ENCODE results near the gene CARD14.
A peak's percentile ranks its signal among the peaks of the same experiment; 100 is the strongest.
"Not testable (repeated sequence)": the region's sequence is repeated elsewhere in the genome, so short reads cannot be mapped to it uniquely, and the experiment has no call there.

CARD14 gene

DNA sequence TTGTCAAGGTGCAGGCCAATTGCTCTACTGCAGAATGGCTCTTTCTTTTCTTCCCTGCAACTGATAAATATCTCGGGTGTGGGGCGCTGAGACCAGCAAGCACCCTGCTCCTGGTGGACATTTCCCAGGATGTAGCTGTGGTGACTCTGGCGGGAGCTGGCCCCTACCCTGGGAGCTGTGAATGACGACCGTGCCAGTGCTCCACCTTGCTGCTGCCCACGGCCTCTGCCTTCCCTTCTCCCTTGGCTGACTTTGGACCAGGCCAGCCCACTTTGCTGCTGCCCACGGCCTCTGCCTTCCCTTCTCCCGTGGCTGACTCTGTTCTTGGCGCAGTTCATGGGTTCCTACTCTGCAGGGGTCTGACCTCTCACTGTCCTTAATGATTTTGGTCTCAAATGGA lies 16.1 kb downstream of the CARD14 start:
- DNase-seq (ENCODE audit: low read depth) = no peak

- no peak for DNase-seq (ENCODE audit: low read depth)
Measured at GRCh38 chr17:80187090-80187489, 17.3 kb downstream of the CARD14 start.

GRCh38 chr17:80187515-80187941 lies 17.7 kb downstream of the CARD14 start:
- no peak for DNase-seq (ENCODE audit: low read depth)

- DNase-seq (ENCODE audit: low read depth) = no peak
Measured at GRCh38 chr17:80189611-80190010, 19.8 kb downstream of the CARD14 start.

- DNase-seq (ENCODE audit: low read depth) = no peak
Measured at GRCh38 chr17:80190716-80191115, 20.9 kb downstream of the CARD14 start.

GRCh38 chr17:80191192-80191591 lies 21.4 kb downstream of the CARD14 start:
- no peak for DNase-seq (ENCODE audit: low read depth)

DNA sequence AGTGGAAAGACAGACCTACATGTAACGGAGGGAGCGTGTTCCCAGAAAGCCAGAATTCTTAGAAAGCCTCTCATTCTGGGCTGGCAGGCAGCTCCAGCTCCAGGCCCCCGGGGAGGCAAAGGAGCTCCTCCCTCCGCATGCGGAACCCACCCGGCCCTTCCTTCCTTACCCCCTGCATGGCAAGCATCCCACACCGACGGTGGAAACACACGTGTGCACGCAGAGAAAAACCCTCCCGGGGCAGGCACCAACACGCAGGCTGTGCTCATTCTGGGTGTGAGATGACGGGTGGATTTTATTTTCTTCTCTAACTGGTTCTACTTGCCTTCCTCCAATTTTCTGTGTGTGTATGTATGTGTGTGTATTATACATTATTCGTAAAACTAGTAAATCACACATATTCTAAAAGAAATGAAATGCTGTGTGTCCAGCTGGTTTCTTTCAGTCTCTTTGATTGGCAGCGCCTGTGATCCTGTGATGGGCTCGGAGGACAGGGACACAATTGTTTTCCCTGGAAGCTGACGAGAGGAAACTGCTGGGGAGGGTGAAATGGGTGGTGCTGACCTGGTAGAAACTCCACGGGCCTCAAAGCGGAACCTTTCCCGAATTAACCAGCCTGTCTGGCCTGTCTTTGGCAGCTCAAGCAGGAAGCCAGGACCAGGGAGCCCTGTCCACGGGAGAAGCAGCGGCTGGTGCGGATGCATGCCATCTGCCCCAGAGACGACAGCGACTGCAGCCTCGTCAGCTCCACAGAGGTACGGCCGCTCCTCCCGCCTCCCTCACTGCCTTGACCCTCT lies 22.2 kb downstream of the CARD14 start:
- DNase-seq (ENCODE audit: low read depth) = no peak

- no peak for DNase-seq (ENCODE audit: low read depth)
Measured at GRCh38 chr17:80195141-80195540, 25.3 kb downstream of the CARD14 start.

DNA sequence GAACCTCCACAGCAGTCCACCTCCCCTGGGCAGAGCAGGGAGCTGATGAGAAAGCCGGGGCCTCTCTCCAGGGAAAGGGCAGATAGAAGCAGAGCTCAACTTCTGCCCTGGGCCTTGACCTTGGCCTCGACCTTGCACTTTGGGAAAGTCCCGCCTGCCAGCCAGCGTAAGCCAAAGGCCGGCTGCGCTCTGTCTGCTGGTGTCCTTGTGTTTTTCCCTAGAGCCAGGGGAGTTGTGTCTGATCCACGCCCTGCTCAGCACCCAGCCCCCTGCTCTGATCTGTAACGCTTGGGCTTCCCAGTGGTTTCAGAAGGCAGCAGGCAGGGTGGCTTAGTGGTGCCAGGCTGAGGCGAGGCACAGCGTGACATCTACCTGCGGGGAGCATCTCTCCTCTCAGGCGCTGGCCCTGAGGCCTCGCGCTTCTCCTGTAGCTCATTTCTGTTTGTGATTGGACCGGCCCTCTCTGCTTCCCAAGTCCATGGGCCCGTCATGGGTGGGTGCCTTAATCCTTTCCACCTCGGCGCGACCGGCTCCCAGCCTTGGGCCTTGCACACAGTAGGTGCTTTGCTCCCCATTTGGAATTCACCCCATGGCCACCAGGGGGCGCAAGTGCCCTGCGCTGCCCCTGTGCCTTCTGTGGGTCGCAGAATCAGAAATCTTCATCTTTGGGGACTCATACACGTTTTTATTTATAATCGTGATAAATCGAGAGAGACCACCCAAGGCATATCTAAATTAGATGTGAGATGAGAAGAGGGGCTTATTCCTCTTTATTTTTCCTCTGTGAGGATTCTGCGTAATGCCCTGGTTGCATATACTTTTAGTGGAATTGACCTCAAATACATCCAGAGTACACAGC lies 26.1 kb downstream of the CARD14 start:
- peak; percentile 35 for DNase-seq (ENCODE audit: low read depth)

DNA sequence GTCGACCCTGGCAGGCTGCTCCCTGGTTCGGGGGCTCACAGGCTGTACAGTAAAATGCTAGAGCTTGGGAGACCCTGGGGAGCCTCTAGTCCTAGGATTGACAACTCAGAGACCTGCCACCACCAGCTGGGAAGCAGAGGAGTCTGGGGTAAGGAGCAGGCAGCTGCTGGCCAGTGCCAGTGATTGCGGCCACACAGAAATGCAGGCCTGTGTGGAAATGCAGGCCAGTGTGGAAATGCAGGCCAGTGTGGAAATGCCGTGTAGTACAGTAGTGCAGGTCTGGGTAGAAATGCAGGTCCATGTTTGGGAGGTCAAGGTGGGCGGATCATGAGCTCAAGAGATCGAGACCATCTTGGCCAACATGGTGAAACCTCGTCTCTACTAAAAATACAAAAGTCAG lies 26.8 kb downstream of the CARD14 start:
- no peak for DNase-seq (ENCODE audit: low read depth)

DNA sequence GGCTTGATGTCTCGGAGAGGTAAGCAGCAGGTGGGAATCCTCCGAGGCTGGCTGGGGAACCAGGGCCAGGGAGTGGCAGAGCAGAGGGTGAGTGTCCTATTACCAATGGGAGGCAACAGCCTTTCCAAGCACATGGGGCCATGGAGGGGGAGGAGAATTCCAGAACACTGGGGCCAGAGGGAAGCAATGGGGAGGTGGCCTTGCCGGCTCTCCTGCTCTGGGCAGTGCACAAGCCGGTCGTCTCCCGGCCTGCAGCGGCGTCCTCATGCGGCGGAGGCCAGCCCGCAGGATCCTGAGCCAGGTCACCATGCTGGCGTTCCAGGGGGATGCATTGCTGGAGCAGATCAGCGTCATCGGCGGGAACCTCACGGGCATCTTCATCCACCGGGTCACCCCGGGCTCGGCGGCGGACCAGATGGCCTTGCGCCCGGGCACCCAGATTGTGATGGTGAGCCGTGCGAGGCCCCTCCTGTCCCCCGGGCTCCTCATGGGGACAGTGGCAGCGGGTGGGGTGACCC lies 28.4 kb downstream of the CARD14 start:
- DNase-seq (ENCODE audit: low read depth) = no peak

DNA sequence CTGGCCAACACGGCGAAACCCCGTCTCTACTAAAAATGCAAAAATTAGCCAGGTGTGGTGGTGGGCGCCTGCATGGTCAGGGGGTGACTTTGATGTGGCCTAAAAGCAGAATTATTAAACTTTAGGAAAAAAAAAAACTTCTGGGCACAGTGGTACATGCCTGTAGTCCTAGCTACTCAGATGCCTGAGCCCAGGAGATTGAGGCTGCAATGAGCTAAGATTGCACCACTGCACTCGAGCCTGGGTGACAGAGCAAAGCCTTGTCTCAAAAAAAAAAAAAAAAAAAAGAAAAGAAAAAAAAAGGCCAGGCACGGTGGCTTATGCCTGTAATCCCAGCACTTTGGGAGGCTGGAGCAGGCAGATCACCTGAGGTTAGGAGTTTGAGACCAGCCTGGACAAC lies 29.5 kb downstream of the CARD14 start:
- not testable (repeated sequence) for DNase-seq (ENCODE audit: low read depth)

DNA sequence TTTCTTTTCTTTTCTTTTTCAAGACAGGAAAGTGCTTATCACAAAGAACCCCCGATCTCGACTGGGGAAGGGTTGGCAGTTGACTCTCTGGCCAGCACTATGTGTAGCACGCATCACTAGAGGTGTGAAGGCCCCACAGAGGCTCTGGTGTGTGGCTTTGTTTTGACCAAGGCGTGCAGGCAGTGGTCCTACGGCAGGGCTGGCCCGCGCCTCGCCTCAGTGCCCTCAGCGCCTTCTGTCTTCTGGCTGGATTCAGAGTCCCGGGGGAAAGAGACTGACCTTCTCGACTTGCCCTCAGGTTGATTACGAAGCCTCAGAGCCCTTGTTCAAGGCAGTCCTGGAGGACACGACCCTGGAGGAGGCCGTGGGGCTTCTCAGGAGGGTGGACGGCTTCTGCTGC lies 31.6 kb downstream of the CARD14 start:
- no peak for DNase-seq (ENCODE audit: low read depth)

DNA sequence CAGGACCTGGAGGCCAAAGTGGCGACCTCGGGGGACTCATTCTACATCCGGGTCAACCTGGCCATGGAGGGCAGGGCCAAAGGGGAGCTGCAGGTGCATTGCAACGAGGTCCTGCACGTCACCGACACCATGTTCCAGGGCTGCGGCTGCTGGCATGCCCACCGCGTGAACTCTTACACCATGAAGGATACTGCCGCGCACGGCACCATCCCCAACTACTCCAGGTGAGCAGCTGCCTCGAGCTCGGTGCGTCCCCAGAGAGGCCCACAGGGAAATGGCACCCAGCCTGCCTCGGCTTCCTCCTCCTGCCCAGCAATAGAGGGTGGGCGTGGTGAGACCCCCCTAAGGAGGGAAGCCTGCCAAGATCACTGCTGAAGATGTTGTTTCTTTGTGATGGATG lies 32.4 kb downstream of the CARD14 start:
- DNase-seq (ENCODE audit: low read depth) = no peak

DNA sequence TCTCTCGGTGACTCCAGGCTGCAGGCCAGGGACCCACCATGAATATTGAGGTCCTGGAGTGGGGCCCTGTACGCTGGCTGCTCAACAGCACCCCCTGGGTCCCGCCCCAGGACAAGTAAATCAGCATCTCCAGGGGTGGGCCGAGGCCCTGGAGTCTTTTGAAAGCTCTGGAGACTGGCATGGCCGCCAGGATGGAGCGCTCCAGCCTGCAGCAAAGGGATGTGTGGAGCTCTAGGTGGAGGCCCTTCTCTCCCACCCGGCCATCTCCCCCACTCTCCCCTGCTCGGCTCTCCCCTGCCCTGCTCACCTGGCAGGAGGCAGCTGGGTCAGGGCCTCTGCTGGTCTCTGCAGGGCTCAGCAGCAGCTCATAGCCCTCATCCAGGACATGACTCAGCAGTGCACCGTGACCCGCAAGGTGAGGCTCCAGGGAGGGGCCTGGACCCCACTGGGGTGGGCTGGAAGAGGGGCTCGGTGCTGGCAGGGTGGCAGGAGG lies 33.7 kb downstream of the CARD14 start:
- no peak for DNase-seq (ENCODE audit: low read depth)

DNA sequence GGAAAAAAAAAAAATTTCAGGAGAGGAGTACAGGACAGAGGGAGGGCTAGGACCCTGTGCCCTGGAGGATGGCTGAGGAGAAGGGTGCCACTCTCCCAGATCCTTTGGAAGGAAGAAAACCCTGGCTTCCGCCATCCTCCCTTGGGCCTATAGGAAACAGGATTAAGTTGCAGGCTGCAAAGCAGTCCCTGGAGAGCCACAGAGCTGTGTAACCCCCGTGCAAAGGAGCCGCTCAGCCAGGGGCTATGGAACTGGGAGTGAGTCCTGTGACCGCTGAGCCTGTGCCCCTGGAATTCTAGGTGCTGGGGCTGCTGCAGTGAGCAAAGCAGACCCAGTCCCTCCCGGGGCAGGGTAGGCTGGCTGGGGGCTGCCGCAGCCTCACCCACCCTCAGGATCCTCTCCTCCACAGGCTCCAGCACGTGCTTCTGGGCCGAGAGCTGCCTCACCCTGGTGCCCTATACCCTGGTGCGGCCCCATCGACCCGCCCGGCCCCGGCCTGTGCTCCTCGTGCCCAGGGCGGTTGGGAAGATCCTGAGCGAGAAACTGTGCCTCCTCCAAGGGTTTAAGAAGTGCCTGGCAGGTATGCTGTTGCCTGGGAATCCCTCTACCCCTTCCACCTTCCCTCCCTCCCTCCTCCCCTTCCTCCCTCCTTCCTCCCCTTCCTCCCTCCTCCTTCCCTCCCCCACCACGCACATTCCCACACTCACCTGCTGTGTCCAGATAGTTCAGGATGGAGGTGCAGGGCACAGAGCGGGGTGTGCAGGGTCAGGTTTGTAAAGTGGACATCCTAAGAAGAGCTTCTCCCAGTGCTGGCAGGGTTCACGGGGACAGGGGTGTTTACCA lies 35.0 kb downstream of the CARD14 start:
- DNase-seq (ENCODE audit: low read depth) = no peak

DNA sequence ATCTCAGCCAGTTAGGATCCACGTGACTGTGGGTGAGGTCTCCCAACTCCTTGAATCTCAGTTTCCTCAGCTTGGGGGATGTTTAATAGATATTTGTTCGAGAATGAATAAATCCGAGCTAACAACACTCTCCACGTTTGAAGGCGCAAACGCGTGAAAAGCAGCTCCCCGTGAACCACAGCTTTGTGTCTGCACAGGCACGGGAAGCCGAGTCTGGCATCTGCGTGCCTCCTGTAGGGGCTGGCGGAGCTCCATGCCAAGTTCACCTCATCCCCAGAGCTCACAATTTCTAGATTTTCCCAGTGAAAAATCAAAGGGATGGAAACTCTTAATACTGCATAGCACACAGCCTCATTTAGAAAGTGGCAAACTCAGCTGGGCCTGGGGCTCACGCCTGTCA lies 36.0 kb downstream of the CARD14 start:
- DNase-seq (ENCODE audit: low read depth) = no peak

- no peak for DNase-seq (ENCODE audit: low read depth)
Measured at GRCh38 chr17:80208050-80208449, 38.2 kb downstream of the CARD14 start.

DNA sequence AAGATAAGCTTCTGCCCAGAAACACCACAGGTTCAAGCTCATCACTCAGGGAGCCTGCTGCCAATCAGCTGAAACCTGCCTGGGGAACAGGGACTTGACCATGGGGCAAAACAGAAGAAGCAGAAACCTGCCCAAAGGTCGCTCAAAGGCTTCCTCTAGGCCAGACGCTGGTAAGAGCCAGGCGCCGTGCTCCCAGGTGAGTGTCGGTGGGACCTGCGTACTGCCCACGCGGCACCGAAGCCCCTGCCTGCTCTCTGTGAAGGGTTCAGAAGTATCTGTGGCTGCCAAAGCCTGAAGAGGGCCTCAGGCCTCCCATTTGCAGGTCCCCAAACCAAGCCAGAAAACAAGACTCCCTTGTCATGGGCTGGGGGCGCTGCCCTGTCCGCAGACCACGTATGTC lies 39.9 kb downstream of the CARD14 start:
- no peak for DNase-seq (ENCODE audit: low read depth)

- DNase-seq (ENCODE audit: low read depth) = no peak
Measured at GRCh38 chr17:80210348-80211108, 40.7 kb downstream of the CARD14 start.

GRCh38 chr17:80212109-80212508 lies 42.3 kb downstream of the CARD14 start:
- DNase-seq (ENCODE audit: low read depth) = no peak
